CD4-positive, alpha-beta T cell treated with Interleukin-6 at 100 ng/mL for 8 hours (primary cell): ENCODE results near the gene GMDS.
A peak's percentile ranks its signal among the peaks of the same experiment; 100 is the strongest.

Source experiments
- DNase-seq: peaks from one replicate; pipeline ENCODE4 v3.0.0-alpha.2; 2020; ENCODE audit warnings: mixed read lengths, low spot score

Gene GMDS

GRCh38 chr6:2205396-2205795 lies 40.0 kb downstream of the GMDS start:
- DNase-seq, result no peak

- DNase-seq, result no peak
Observed at GRCh38 chr6:2204272-2204671, 41.1 kb downstream of the GMDS start.

GRCh38 chr6:2203264-2203663 lies 42.1 kb downstream of the GMDS start:
- no peak for DNase-seq

- DNase-seq, result no peak
Observed at GRCh38 chr6:2197984-2198383, 47.4 kb downstream of the GMDS start.

GRCh38 chr6:2197177-2197671 lies 48.2 kb downstream of the GMDS start:
- DNase-seq, result no peak

GRCh38 chr6:2196079-2196679 lies 49.2 kb downstream of the GMDS start:
- DNase-seq, result peak; percentile 39

GRCh38 chr6:2194643-2195042 lies 50.8 kb downstream of the GMDS start:
- no peak for DNase-seq

- DNase-seq, result no peak
Observed at GRCh38 chr6:2193931-2194330, 51.5 kb downstream of the GMDS start.

- DNase-seq, result no peak
Observed at GRCh38 chr6:2192976-2193375, 52.4 kb downstream of the GMDS start.

GRCh38 chr6:2191390-2191740 lies 54.0 kb downstream of the GMDS start:
- no peak for DNase-seq

- no peak for DNase-seq
Observed at GRCh38 chr6:2190661-2191389, 54.6 kb downstream of the GMDS start.

GRCh38 chr6:2188856-2189384 lies 56.5 kb downstream of the GMDS start:
- no peak for DNase-seq

- no peak for DNase-seq
Observed at GRCh38 chr6:2188397-2188796, 57.0 kb downstream of the GMDS start.

GRCh38 chr6:2187826-2188225 lies 57.6 kb downstream of the GMDS start:
- DNase-seq, result no peak

- DNase-seq, result no peak
Observed at GRCh38 chr6:2186516-2186915, 58.9 kb downstream of the GMDS start.

- DNase-seq, result no peak
Observed at GRCh38 chr6:2185466-2185865, 59.9 kb downstream of the GMDS start.

- no peak for DNase-seq
Observed at GRCh38 chr6:2184700-2185455, 60.5 kb downstream of the GMDS start.

GRCh38 chr6:2183752-2184151 lies 61.7 kb downstream of the GMDS start:
- no peak for DNase-seq

GRCh38 chr6:2183246-2183645 lies 62.2 kb downstream of the GMDS start:
- no peak for DNase-seq

GRCh38 chr6:2182251-2182650 lies 63.2 kb downstream of the GMDS start:
- DNase-seq, result no peak

GRCh38 chr6:2181567-2181966 lies 63.8 kb downstream of the GMDS start:
- no peak for DNase-seq

GRCh38 chr6:2179950-2180349 lies 65.5 kb downstream of the GMDS start:
- no peak for DNase-seq

- DNase-seq, result no peak
Observed at GRCh38 chr6:2179241-2179640, 66.2 kb downstream of the GMDS start.
